H1 (cell line): ENCODE data around the gene OSBPL9. TPM values are rescaled to one million over a fixed set of nuclear protein-coding genes. Genes with fewer than 3 reads are reported as not detected.

Experiments used
- CEBPB ChIP-seq: IDR thresholded peaks from 2 replicates; pipeline ENCODE4 v1.6.1; 2012; ENCODE audit warnings: low read depth, low read length
- CHD7 ChIP-seq: fragments of 300-600 bp; sonication (generic); IDR thresholded peaks from 2 replicates; pipeline ENCODE4 v1.7.1; 2012; ENCODE audit warnings: low read length, moderate library complexity, mild to moderate bottlenecking, inconsistent platforms; ENCODE audit not compliant: insufficient replicate concordance
- CTCF ChIP-seq, 3 experiments: IDR thresholded peaks; 1 replicate in 2 of 3; 2 replicates in 1 of 3; pipeline versions ENCODE4 v1.5.1 to v1.6.1; 2011; ENCODE audit warnings: low read length in 3 of 3, mild to moderate bottlenecking in 3 of 3, inconsistent platforms in 2 of 3, low read depth in 1 of 3, moderate library complexity in 1 of 3; ENCODE audit not compliant: insufficient read depth in 1 of 3; ENCODE audit errors: control extremely low read depth in 1 of 3
- RBBP5 ChIP-seq: IDR thresholded peaks from 2 replicates; pipeline ENCODE4 v1.7.1; 2012; ENCODE audit warnings: low read depth, mild to moderate bottlenecking, inconsistent platforms, low read length, moderate library complexity, borderline replicate concordance
- RXRA ChIP-seq: IDR thresholded peaks from 2 replicates; pipeline ENCODE4 v1.6.1; 2011; ENCODE audit warnings: low read depth, mild to moderate bottlenecking, low read length, moderate library complexity; ENCODE audit not compliant: insufficient read depth
- SUZ12 ChIP-seq: fragments of 200-600 bp; sonication (generic); IDR thresholded peaks from 2 replicates; pipeline ENCODE4 v1.6.1; 2012; ENCODE audit warnings: mild to moderate bottlenecking, inconsistent platforms, low read length, moderate library complexity, mixed read lengths
- TBP ChIP-seq: IDR thresholded peaks from 2 replicates; pipeline ENCODE4 v1.6.1; 2011; ENCODE audit warnings: low read depth, low read length, improper control_type of control experiment
- TEAD4 ChIP-seq: IDR thresholded peaks from 2 replicates; pipeline ENCODE4 v1.6.1; 2012; ENCODE audit warnings: low read depth, low read length, inconsistent platforms, mixed read lengths
- YY1 ChIP-seq: IDR thresholded peaks from 2 replicates; pipeline ENCODE4 v1.6.1; 2011; ENCODE audit warnings: low read depth, mild to moderate bottlenecking, low read length
- polyA plus RNA-seq, 7 experiments: library from polyadenylated mRNA; depleted of rRNA in 3 of 7; stranded (reverse) in 5 of 7; unstranded in 2 of 7; fragments of >200 nt in 5 of 7; fragments of 200-250 nt in 2 of 7; gene quantifications; 1 replicate in 5 of 7; 2 replicates in 1 of 7; 4 replicates in 1 of 7; pipeline versions ENCODE4 v1.2.1 to v1.2.3, GENCODE V29; 2011 to 2013; ENCODE audit warnings: missing spikeins in 2 of 7, mixed read lengths in 2 of 7
- total RNA-seq: library from RNA; stranded (reverse); fragmentation: NEBNext Ultra II Directional; extraction: Animal tissue kit (Norgen Biotek cat#: 25700); gene quantifications from 2 replicates; pipeline ENCODE4 v1.2.1, GENCODE V29; 2021

Gene OSBPL9
- total and polyA plus RNA-seq, 2 of the 8 experiments (the other 6 are each of a cell fraction or from before 2014, with no cell fraction given) = 58.2 to 71.6 TPM

GRCh38 chr1:51726051-51726450 is 109.2 kb downstream of the OSBPL9 start (continued):
- TF ChIP-seq CHD7 (no peak), CEBPB (no peak), RBBP5 (no peak), TBP (no peak), CTCF (IDR thresholded peaks at IDR 0.05; ENCODE audit: control extremely low read depth in 1 of 3, insufficient read depth in 1 of 3, low read depth in 1 of 3, low read length in 3 of 3) (no peak), RXRA (no peak), TEAD4 (no peak), YY1 (no peak), SUZ12 (no peak)
